NCI-H82 treated with DMSO at 0.1 percent for 48 hours (cell line): ENCODE data around the gene SIAH3.
"Not testable (repeated sequence)": the region's sequence is repeated elsewhere in the genome, so short reads cannot be mapped to it uniquely, and the experiment has no call there.

Experiments used
- DNase-seq: peaks from one replicate; lab custom pipeline; 2025; ENCODE audit not compliant: unreplicated experiment; lab: John Stamatoyannopoulos, UW

The SIAH3 gene

GRCh38 chr13:45784755-45785675 is 66.5 kb downstream of the SIAH3 start:
- DNase-seq = no peak

- no peak for DNase-seq
Measured at GRCh38 chr13:45783346-45784043, 68.1 kb downstream of the SIAH3 start.

- DNase-seq = no peak
Measured at GRCh38 chr13:45782327-45783045, 69.1 kb downstream of the SIAH3 start.

GRCh38 chr13:45781553-45782326 is 69.8 kb downstream of the SIAH3 start:
- peak; percentile 84 for DNase-seq

- DNase-seq = no peak
Measured at GRCh38 chr13:45779901-45780300, 71.7 kb downstream of the SIAH3 start.

DNA sequence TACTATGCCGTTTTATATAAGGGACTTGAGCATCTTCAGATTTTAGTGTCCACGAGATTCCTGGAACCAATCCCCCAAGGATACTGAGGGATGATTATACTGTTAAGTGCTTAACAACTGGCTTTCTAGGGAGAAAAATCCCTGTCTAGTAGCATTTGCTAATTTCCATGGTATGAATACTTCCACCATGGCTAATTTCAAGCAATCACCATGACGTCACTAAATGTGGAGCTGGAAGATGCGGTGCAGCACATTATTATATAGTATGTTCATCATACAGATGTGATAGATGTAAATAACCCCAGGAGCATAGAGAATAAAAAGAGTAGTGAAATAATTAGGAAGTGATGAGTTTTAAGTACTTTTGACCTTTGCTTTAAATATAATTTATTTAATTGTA is 72.7 kb downstream of the SIAH3 start:
- no peak for DNase-seq

GRCh38 chr13:45776748-45777147 is 74.8 kb downstream of the SIAH3 start:
- DNase-seq = no peak

- DNase-seq = peak; percentile 77
Measured at GRCh38 chr13:45775401-45775963, 76.1 kb downstream of the SIAH3 start.

GRCh38 chr13:45773944-45774343 is 77.6 kb downstream of the SIAH3 start:
- DNase-seq = no peak

- no peak for DNase-seq
Measured at GRCh38 chr13:45773236-45773635, 78.3 kb downstream of the SIAH3 start.

DNA sequence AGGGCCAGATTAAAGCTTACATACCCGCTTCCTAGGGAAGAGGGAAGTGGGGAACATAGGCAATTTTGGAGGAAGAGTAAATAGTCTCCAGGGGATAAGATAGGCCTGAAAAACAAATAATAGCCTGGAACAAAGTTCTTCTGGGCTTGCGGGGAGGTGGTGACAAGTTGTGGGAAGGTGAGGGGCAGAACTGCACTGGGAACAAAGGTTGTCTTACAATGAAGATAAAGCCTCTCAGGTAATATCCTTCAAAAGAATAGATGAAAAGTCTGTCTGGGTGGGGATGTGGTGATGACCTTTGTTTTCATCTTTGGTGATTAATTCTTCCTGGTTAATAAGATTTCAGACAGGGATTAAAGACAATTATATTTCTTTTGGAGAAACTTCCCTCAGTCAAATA is 80.7 kb downstream of the SIAH3 start:
- DNase-seq = no peak

GRCh38 chr13:45768656-45769479 is 82.7 kb downstream of the SIAH3 start:
- no peak for DNase-seq

DNA sequence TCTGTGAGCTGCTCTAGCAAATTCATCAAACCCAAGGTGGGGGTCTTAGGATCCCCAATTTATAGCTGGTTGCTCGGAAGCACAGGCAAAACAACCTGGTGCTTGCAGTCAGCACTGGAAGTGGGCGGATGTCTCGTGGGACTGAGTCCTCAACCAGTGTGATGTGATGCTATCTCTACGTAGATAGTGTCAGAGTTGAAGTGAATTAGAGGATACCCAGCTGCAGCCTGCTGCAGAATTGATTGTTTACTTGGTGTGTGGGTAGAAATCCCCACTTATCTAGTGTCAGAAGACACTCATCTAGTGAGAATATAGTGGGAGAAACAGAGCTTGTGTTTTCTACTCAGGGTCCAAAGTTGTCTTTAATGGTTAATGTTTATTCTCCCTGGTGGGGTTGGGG is 86.1 kb downstream of the SIAH3 start:
- DNase-seq = no peak

GRCh38 chr13:45763419-45763818 is 88.1 kb downstream of the SIAH3 start:
- no peak for DNase-seq

GRCh38 chr13:45757589-45757988 is 94.0 kb downstream of the SIAH3 start:
- not testable (repeated sequence) for DNase-seq

- not testable (repeated sequence) for DNase-seq
Measured at GRCh38 chr13:45756498-45756897, 95.1 kb downstream of the SIAH3 start.

GRCh38 chr13:45752510-45752909 is 99.0 kb downstream of the SIAH3 start:
- DNase-seq = no peak

GRCh38 chr13:45751885-45752284 is 99.7 kb downstream of the SIAH3 start:
- peak; percentile 74 for DNase-seq

- DNase-seq = no peak
Measured at GRCh38 chr13:45750566-45750965, 101.0 kb downstream of the SIAH3 start.
